SU-DHL-6 (cell line): Measurements from ENCODE around the gene RASD2.

Experiments
- EZH2phosphoT487 ChIP-seq: fragments of 200-600 bp; sonication (generic), shearing (Covaris generic); conservative IDR thresholded peaks from 2 replicates; pipeline ENCODE4 v1.6.1; 2018; ENCODE audit warnings: mild to moderate bottlenecking, antibody characterized with exemption, low read length, moderate library complexity, mixed read lengths
- TF ChIP-seq, protein P1 (sequence below): fragments of 200-600 bp; sonication (generic); IDR thresholded peaks from one replicate; pipeline ENCODE4 v1.5.1; 2017; ENCODE audit warnings: antibody characterized with exemption, mild to moderate bottlenecking, low read length, moderate library complexity; ENCODE audit not compliant: insufficient read depth, poor library complexity, severe bottlenecking

DNA sequence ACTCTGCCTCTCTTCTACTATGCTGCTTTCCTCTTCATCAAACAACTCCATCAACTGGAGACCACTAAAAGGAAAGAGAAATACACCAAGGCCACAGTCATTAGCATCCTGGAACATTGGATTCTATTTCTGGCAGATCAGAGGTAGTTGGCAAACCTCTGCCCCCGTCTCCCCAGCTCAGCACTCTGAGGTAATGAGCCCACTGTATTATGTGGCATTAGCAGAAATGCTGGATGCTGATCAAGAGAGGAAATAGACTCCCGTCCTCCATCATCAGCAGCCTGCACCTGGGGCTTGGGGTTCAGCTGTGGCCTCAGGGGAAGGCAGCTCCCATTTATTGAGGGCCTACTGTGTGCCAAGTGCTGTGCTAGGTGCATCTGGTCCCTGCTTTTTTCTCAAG, 9.0 kb upstream of the RASD2 start:
- TF ChIP-seq, protein P1, sequence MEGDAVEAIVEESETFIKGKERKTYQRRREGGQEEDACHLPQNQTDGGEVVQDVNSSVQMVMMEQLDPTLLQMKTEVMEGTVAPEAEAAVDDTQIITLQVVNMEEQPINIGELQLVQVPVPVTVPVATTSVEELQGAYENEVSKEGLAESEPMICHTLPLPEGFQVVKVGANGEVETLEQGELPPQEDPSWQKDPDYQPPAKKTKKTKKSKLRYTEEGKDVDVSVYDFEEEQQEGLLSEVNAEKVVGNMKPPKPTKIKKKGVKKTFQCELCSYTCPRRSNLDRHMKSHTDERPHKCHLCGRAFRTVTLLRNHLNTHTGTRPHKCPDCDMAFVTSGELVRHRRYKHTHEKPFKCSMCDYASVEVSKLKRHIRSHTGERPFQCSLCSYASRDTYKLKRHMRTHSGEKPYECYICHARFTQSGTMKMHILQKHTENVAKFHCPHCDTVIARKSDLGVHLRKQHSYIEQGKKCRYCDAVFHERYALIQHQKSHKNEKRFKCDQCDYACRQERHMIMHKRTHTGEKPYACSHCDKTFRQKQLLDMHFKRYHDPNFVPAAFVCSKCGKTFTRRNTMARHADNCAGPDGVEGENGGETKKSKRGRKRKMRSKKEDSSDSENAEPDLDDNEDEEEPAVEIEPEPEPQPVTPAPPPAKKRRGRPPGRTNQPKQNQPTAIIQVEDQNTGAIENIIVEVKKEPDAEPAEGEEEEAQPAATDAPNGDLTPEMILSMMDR: no peak
- no peak for TF ChIP-seq EZH2phosphoT487
